Calu3 (cell line): ENCODE measurements around the gene DLGAP1. TPM values are rescaled to one million over a fixed set of nuclear protein-coding genes. Genes with fewer than 3 reads are reported as not detected.

Source experiments
- BruUV-seq: library from RNA; stranded (reverse); fragments of 400-500 nt; replicated peaks from 2 replicates; lab custom pipeline; 2021; lab: Mats Ljungman, UMichigan
- CTCF ChIA-PET: fragments of 300-600 bp; sonication (Branson Sonifier 250); formaldehyde crosslinking; loops from one replicate; lab custom pipeline; 2022; ENCODE audit warnings: antibody characterized with exemption; lab: Charles Lee
- DNase-seq: peaks from one replicate; pipeline ENCODE4 v3.0.0; 2022
- H3K27ac Mint-ChIP-seq: one replicate; pipeline ENCODE4 v1.8.0; 2022; ENCODE audit warnings: mixed read lengths; ENCODE audit not compliant: unreplicated experiment
- H3K27me3 Mint-ChIP-seq: one replicate; pipeline ENCODE4 v1.8.0; 2022; ENCODE audit warnings: mixed read lengths; ENCODE audit not compliant: unreplicated experiment
- H3K36me3 Mint-ChIP-seq: one replicate; pipeline ENCODE4 v1.8.0; 2022; ENCODE audit warnings: mild to moderate bottlenecking, moderate library complexity, mixed read lengths; ENCODE audit not compliant: insufficient read depth, unreplicated experiment
- H3K4me1 Mint-ChIP-seq: one replicate; pipeline ENCODE4 v1.8.0; 2022; ENCODE audit warnings: mild to moderate bottlenecking, low read depth, mixed read lengths; ENCODE audit not compliant: unreplicated experiment
- H3K4me3 Mint-ChIP-seq: one replicate; pipeline ENCODE4 v1.8.0; 2022; ENCODE audit warnings: mild to moderate bottlenecking, low read depth, moderate library complexity, mixed read lengths; ENCODE audit not compliant: unreplicated experiment
- H3K9me3 Mint-ChIP-seq: one replicate; pipeline ENCODE4 v1.8.0; 2022; ENCODE audit warnings: low read depth, mixed read lengths; ENCODE audit not compliant: unreplicated experiment
- CTCF ChIP-seq: fragments of 200-600 bp; IDR thresholded peaks from one replicate; pipeline ENCODE4 v1.8.0; 2022; ENCODE audit warnings: antibody characterized with exemption; ENCODE audit not compliant: unreplicated experiment
- intact Hi-C: fragments of 100-400 bp; cut with micrococcal nuclease; formaldehyde crosslinking; loops from one replicate; pipeline ENCODE4 v1.10.0; 2022; ENCODE audit not compliant: unreplicated experiment
- total RNA-seq: library from RNA; stranded (reverse); gene quantifications from 2 replicates; pipeline ENCODE4 v1.2.3, GENCODE V29; 2022

Gene DLGAP1
- total RNA-seq, 1 experiment from 2014 or later: 9.0 TPM

GRCh38 chr18:4444306-4444705, 10.8 kb downstream of the DLGAP1 start:
- Mint-ChIP-seq H3K27me3 (no peaks in the 10 kb centered on the region), H3K36me3 (no peaks in the 10 kb centered on the region), H3K4me3 (peak overlapping the region; percentile 23), H3K9me3 (no peaks in the 10 kb centered on the region), H3K4me1 (peaks cover 11% of the 10 kb centered on the region), H3K27ac (peak overlapping the region; percentile 46)
- BruUV-seq: no TSS peak
- intact Hi-C loops: no loop called here
- no peak for TF ChIP-seq CTCF
- CTCF ChIA-PET: interaction anchor here (1.0 kb wide), 1 partner anchor 35 kb away, joined by 3 read pairs; no protein-coding TSS in a partner anchor
- DNase-seq: no peak

GRCh38 chr18:4441098-4441497, 14.0 kb downstream of the DLGAP1 start:
- H3K9me3 Mint-ChIP-seq: no peaks in the 10 kb centered on the region
- DNase-seq: no peak
- H3K27me3 Mint-ChIP-seq: no peaks in the 10 kb centered on the region
- no peak overlapping the region for H3K27ac Mint-ChIP-seq
- no peaks in the 10 kb centered on the region for H3K36me3 Mint-ChIP-seq
- CTCF ChIA-PET: no interaction called here
- no peak overlapping the region for H3K4me3 Mint-ChIP-seq
- BruUV-seq: no TSS peak
- H3K4me1 Mint-ChIP-seq: peaks cover 11% of the 10 kb centered on the region
- no peak for TF ChIP-seq CTCF
- intact Hi-C loops: no loop called here

GRCh38 chr18:4438938-4439337, 16.2 kb downstream of the DLGAP1 start:
- Mint-ChIP-seq H3K27ac (no peak overlapping the region), H3K4me1 (peaks cover 2% of the 10 kb centered on the region), H3K4me3 (no peak overlapping the region), H3K36me3 (no peaks in the 10 kb centered on the region), H3K27me3 (no peaks in the 10 kb centered on the region), H3K9me3 (no peaks in the 10 kb centered on the region)
- no peak for DNase-seq
- BruUV-seq: no TSS peak
- CTCF ChIA-PET: no interaction called here
- no peak for TF ChIP-seq CTCF
- intact Hi-C loops: loop anchor here (10.0 kb wide), 1 partner anchor 144 kb away; no protein-coding TSS in a partner anchor

GRCh38 chr18:4433717-4434116, 21.4 kb downstream of the DLGAP1 start:
- no peak for DNase-seq
- no TSS peak for BruUV-seq

More at GRCh38 chr18:4433717-4434116, 21.4 kb downstream of the DLGAP1 start:
- Mint-ChIP-seq H3K27ac (no peak overlapping the region), H3K4me3 (no peak overlapping the region), H3K36me3 (no peaks in the 10 kb centered on the region), H3K4me1 (no peaks in the 10 kb centered on the region), H3K9me3 (no peaks in the 10 kb centered on the region), H3K27me3 (no peaks in the 10 kb centered on the region)
- TF ChIP-seq CTCF: no peak
- CTCF ChIA-PET: interaction anchor here (0.5 kb wide), 1 partner anchor 932 kb away, joined by 3 read pairs; no protein-coding TSS in a partner anchor
- intact Hi-C loops: loop anchor here (10.0 kb wide), 1 partner anchor 139 kb away; no protein-coding TSS in a partner anchor
